ENCODE results near the gene HHAT.

The HHAT gene

GRCh38 chr1:210608767-210609166 is 280.1 kb downstream of the HHAT start:
- DNase-seq = no peak

DNA sequence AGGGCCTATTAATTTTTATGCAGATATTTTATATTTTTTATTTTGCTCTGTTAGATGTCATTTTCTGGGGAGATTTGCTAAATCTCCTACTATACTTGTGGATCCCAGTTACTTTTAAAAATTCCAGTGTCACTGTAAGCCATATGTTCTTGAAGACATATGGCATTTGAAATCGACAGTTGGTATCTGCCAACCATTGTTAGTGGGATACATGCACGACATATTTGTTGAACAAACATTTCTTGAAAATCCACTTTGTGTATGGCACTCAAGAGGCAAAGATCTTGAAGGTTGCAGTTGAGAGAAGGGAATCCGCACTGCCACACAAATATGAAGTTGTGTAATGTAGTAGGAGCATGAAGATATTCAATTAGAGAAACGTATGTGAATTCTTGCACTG is 287.7 kb downstream of the HHAT start:
- no peak for DNase-seq

GRCh38 chr1:210617293-210617692 is 288.6 kb downstream of the HHAT start:
- no peak for DNase-seq

DNA sequence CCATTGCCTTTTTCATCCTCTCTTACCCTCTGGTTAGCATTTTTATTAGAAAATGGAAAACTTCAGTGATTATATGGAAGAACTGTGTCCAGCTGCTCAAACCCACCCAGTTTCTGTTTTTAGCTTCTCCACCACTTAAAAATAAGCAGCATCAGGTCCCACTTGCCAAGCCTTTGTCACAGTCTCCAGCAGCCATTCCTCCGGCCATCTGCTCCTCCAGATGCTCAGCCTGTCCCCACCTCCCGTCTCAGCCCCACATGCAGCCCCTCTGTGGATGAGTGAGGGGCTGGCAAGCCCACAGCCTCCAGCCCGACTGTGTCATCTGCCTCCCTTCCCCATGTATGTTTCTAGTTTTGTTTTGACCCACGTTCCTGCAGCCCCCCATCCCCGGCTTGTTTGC is 289.7 kb downstream of the HHAT start:
- no peak for DNase-seq

- DNase-seq = no peak
These were observed 292.3 kb downstream of the HHAT start for GRCh38 chr1:210620867-210621488.

- DNase-seq = no peak
These were observed 293.0 kb downstream of the HHAT start for GRCh38 chr1:210621712-210622111.

GRCh38 chr1:210624722-210625121 is 296.0 kb downstream of the HHAT start:
- DNase-seq = no peak

- no peak for DNase-seq
These were observed 297.0 kb downstream of the HHAT start for GRCh38 chr1:210625715-210626114.

DNA sequence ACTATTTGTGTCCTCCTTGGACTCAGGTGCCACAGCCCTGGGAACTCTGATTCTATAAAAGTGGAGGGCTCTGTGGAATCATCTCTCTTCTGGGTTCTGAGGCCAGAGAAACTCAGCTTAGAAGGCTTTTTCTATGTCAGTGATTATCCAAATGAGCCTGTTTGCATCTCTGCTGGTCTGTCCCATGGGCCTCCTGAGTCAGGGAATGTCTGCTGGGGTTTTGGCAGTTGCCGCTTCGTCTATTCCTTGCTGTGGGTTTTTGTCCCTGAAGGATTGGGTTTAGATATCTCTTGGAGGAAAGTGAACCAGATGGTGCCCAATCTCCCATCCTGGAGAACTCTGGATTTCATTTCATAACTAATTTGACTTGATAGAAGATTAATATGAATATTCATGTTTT is 297.6 kb downstream of the HHAT start:
- no peak for DNase-seq

GRCh38 chr1:210627755-210628154 is 299.1 kb downstream of the HHAT start:
- no peak for DNase-seq

DNA sequence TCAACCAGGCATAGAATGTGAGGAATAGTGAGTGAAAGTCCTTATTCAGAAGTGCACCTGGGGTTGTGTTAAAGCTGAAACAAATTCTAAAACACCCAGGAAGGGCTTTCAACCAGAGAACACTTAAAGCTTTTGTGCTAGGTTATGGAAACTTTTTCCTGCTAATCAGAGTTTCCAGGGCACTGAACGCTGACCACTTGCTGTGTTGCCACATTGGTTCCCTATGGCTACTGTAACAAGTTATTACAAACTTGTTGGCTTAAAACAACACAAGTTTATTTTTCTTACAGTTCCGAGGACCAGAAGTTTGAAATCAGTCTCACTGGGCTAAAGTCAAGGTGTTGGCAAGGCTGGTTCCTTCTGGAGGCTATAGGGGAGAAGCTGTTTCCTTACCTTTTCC is 300.6 kb downstream of the HHAT start:
- DNase-seq = no peak

DNA sequence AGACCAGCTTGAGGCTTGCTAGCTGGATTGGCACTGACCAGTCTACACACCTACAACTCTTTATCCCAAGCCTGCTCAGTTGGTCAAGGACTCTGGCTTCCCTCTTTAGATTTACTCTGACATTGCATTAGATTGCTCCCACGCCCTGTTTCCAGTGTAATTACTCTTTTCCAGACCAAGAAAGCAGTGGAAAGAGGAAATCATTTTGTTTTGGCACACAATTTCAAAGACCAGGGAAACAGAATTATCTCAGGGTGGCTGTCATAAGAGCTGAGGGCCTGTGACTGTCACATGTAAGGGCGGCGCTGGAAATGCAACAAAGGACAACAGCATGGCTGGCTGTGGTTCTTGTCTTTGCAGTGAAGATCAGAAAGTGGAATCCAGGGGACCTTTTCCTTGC is 302.7 kb downstream of the HHAT start:
- DNase-seq = no peak

DNA sequence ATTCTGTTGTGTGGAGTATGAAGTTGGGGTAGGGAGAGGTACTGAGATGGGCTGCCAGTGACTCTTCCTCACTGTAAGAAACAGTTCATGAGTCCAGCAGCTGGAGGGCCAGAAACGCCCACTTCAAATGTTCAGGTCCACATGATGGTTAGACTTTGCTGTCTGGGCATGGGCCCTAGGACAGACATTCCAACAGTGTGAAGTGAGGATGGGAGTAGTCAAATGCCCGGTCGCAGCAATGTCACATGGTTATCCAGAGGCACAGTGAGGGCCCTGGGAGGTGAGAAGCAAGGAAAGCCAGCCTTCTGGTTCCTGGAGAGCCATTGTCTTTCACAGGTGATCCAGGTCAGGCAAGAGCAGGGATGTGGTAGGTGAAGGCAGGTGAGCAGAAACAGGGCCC is 304.4 kb downstream of the HHAT start:
- DNase-seq = no peak

- no peak for DNase-seq
These were observed 304.9 kb downstream of the HHAT start for GRCh38 chr1:210633636-210634035.

- DNase-seq = no peak
These were observed 306.4 kb downstream of the HHAT start for GRCh38 chr1:210635108-210635507.

DNA sequence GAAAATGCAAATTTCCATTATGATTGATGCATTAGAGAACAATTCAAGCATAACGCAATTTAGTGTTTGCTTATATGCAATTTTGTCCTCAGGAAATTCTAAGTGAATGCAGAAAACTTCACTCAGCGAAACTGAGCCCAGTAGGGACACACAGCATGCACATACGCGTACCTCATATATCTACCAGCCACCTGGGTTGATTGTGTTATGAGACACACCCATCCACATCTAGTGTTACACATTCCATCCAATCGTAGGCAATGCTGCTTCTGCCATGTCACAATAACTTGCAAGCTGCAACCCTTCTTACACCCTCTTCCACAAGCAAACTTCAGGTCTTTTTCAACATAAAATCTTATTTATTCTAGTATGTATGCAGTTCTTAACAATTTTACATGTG is 312.9 kb downstream of the HHAT start:
- no peak for DNase-seq

GRCh38 chr1:210645582-210646257 is 317.0 kb downstream of the HHAT start:
- DNase-seq = no peak

- DNase-seq = no peak
These were observed 317.5 kb downstream of the HHAT start for GRCh38 chr1:210646258-210646616.

GRCh38 chr1:210647406-210648333 is 319.0 kb downstream of the HHAT start:
- no peak for DNase-seq

- DNase-seq = no peak
These were observed 320.0 kb downstream of the HHAT start for GRCh38 chr1:210648588-210649269.

- DNase-seq = no peak
These were observed 321.7 kb downstream of the HHAT start for GRCh38 chr1:210650403-210650802.

GRCh38 chr1:210652329-210652954 is 323.7 kb downstream of the HHAT start:
- DNase-seq = no peak

DNA sequence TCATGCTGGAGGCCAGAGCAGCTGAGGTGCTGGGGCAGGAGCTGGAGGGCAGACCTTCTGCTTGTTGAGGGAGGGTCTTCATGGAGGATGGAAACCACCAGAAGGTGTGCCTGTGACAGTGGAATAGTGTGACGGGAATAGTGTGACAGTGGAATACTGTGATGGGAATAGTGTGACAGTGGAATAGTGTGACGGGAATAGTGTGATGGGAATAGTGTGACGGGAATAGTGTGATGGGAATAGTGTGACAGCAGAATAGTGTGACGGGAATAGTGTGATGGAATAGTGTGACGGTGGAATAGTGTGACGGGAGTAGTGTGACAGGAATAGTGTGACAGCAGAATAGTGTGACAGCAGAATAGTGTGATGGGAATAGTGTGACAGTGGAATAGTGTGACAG is 325.1 kb downstream of the HHAT start:
- no peak for DNase-seq

All from NCI-H146 (cell line).